ENCODE results near the gene GCN1. TPM values are rescaled to one million over a fixed set of nuclear protein-coding genes. Genes with fewer than 3 reads are reported as not detected.
A peak's percentile ranks its signal among the peaks of the same experiment; 100 is the strongest.

The GCN1 gene
- total and polyA plus RNA-seq, 4 donors: 6.4 to 89.8 (median 48.6) TPM

- Histone ChIP-seq H3K4me1 (ENCODE audit: control insufficient read depth in 1 of 2, insufficient read depth in 2 of 2, low read length in 2 of 2) (no peaks in the 10 kb centered on the region), H3K4me3 (ENCODE audit: low read length in 2 of 2) (no peak overlapping the region), H3K27ac (ENCODE audit: low read depth in 1 of 2, low read length in 2 of 2) (peak overlapping the region; percentile 83 to 94), H3K36me3 (ENCODE audit: control insufficient read depth in 1 of 2, insufficient read depth in 2 of 2, low read length in 1 of 2) (no peaks in the 10 kb centered on the region), H3K27me3 (ENCODE audit: control insufficient read depth in 1 of 2, insufficient read depth in 2 of 2, low read length in 1 of 2) (no peaks in the 10 kb centered on the region), H3K9me3 (ENCODE audit: control insufficient read depth, low read length) (no peaks in the 10 kb centered on the region)
- ATAC-seq (ENCODE audit: low FRiP score) (no peak), DNase-seq (peak in 1 of 2 donors; percentile 42)
- intact Hi-C loops (cut with DNase I): no loop called here
- 47 to 49% methylated on average over 6 of the region's 6 CpGs for WGBS, 2 donors
Observed at GRCh38 chr12:120230974-120231315, 36.4 kb upstream of the GCN1 start.

- ATAC-seq (ENCODE audit: low FRiP score): peak; percentile 69
- peak in 1 of 2 donors; percentile 80 for DNase-seq
- Histone ChIP-seq H3K9me3 (ENCODE audit: control insufficient read depth, low read length) (no peaks in the 10 kb centered on the region), H3K4me1 (ENCODE audit: control insufficient read depth in 1 of 2, insufficient read depth in 2 of 2, low read length in 2 of 2) (no peaks in the 10 kb centered on the region), H3K27me3 (ENCODE audit: control insufficient read depth in 1 of 2, insufficient read depth in 2 of 2, low read length in 1 of 2) (no peaks in the 10 kb centered on the region), H3K4me3 (ENCODE audit: low read length in 2 of 2) (no peak overlapping the region), H3K36me3 (ENCODE audit: control insufficient read depth in 1 of 2, insufficient read depth in 2 of 2, low read length in 1 of 2) (no peaks in the 10 kb centered on the region), H3K27ac (ENCODE audit: low read depth in 1 of 2, low read length in 2 of 2) (peak overlapping the region; percentile 83 to 94)
- 11 to 13% methylated on average over 8 to 9 of the region's 9 CpGs for WGBS, 2 donors
- intact Hi-C loops (cut with DNase I): no loop called here
Observed at GRCh38 chr12:120230326-120230973, 35.9 kb upstream of the GCN1 start.

- Histone ChIP-seq H3K36me3 (ENCODE audit: control insufficient read depth in 1 of 2, insufficient read depth in 2 of 2, low read length in 1 of 2) (no peaks in the 10 kb centered on the region), H3K4me1 (ENCODE audit: control insufficient read depth in 1 of 2, insufficient read depth in 2 of 2, low read length in 2 of 2) (no peaks in the 10 kb centered on the region), H3K9me3 (ENCODE audit: control insufficient read depth, low read length) (no peaks in the 10 kb centered on the region), H3K4me3 (ENCODE audit: low read length in 2 of 2) (no peak overlapping the region), H3K27ac (ENCODE audit: low read depth in 1 of 2, low read length in 2 of 2) (peak overlapping the region; percentile 16 to 90), H3K27me3 (ENCODE audit: control insufficient read depth in 1 of 2, insufficient read depth in 2 of 2, low read length in 1 of 2) (no peaks in the 10 kb centered on the region)
- intact Hi-C loops (cut with DNase I): no loop called here
- ATAC-seq (ENCODE audit: low FRiP score) (no peak), DNase-seq (peak in 1 of 2 donors; percentile 49)
- WGBS, 2 donors: 45 to 53% methylated on average over 11 to 12 of the region's 12 CpGs
Observed at GRCh38 chr12:120229487-120230325, 35.2 kb upstream of the GCN1 start.

- intact Hi-C loops (cut with DNase I): no loop called here
- DNase-seq (peak in 1 of 2 donors; percentile 63), ATAC-seq (ENCODE audit: low FRiP score) (no peak)
- Histone ChIP-seq H3K36me3 (ENCODE audit: control insufficient read depth in 1 of 2, insufficient read depth in 2 of 2, low read length in 1 of 2) (no peaks in the 10 kb centered on the region), H3K4me3 (ENCODE audit: low read length in 2 of 2) (no peak overlapping the region), H3K4me1 (ENCODE audit: control insufficient read depth in 1 of 2, insufficient read depth in 2 of 2, low read length in 2 of 2) (no peaks in the 10 kb centered on the region), H3K27ac (ENCODE audit: low read depth in 1 of 2, low read length in 2 of 2) (no peak overlapping the region), H3K27me3 (ENCODE audit: control insufficient read depth in 1 of 2, insufficient read depth in 2 of 2, low read length in 1 of 2) (no peaks in the 10 kb centered on the region), H3K9me3 (ENCODE audit: control insufficient read depth, low read length) (no peaks in the 10 kb centered on the region)
- 56 to 59% methylated on average over 7 of the region's 7 CpGs for WGBS, 2 donors
Observed at GRCh38 chr12:120229071-120229486, 34.6 kb upstream of the GCN1 start.

- WGBS, 2 donors: 20 to 21% methylated on average over 23 of the region's 23 CpGs
- no peaks in the 10 kb centered on the region for H3K36me3 ChIP-seq (ENCODE audit: control insufficient read depth in 1 of 2, insufficient read depth in 2 of 2, low read length in 1 of 2)
- no peak overlapping the region for H3K4me3 ChIP-seq (ENCODE audit: low read length in 2 of 2)
- peak; percentile 84 for ATAC-seq (ENCODE audit: low FRiP score)
- peak; percentile 93 to 95 for DNase-seq
- H3K9me3 ChIP-seq (ENCODE audit: control insufficient read depth, low read length): no peaks in the 10 kb centered on the region
- intact Hi-C loops (cut with DNase I): loop anchor here (1.0 kb wide), 1 partner anchor 37 kb away; the partner anchor contains the start of gene PXN (in 2 of the 2)
- H3K27me3 ChIP-seq (ENCODE audit: control insufficient read depth in 1 of 2, insufficient read depth in 2 of 2, low read length in 1 of 2): no peaks in the 10 kb centered on the region
- no peaks in the 10 kb centered on the region for H3K4me1 ChIP-seq (ENCODE audit: control insufficient read depth in 1 of 2, insufficient read depth in 2 of 2, low read length in 2 of 2)
- H3K27ac ChIP-seq (ENCODE audit: low read depth in 1 of 2, low read length in 2 of 2): no peak overlapping the region
Observed at GRCh38 chr12:120228291-120229070, 34.0 kb upstream of the GCN1 start.

- intact Hi-C loops (cut with DNase I): loop anchor here (1.0 kb wide), 1 partner anchor 37 kb away; the partner anchor contains the start of gene PXN (in 2 of the 2)
- H3K4me1 ChIP-seq (ENCODE audit: control insufficient read depth in 1 of 2, insufficient read depth in 2 of 2, low read length in 2 of 2): no peaks in the 10 kb centered on the region
- WGBS, 2 donors: 41 to 55% methylated on average over 3 of the region's 3 CpGs
- no peak for ATAC-seq (ENCODE audit: low FRiP score)
- no peaks in the 10 kb centered on the region for H3K36me3 ChIP-seq (ENCODE audit: control insufficient read depth in 1 of 2, insufficient read depth in 2 of 2, low read length in 1 of 2)
- no peaks in the 10 kb centered on the region for H3K9me3 ChIP-seq (ENCODE audit: control insufficient read depth, low read length)
- H3K4me3 ChIP-seq (ENCODE audit: low read length in 2 of 2): no peak overlapping the region
- H3K27me3 ChIP-seq (ENCODE audit: control insufficient read depth in 1 of 2, insufficient read depth in 2 of 2, low read length in 1 of 2): no peaks in the 10 kb centered on the region
- H3K27ac ChIP-seq (ENCODE audit: low read depth in 1 of 2, low read length in 2 of 2): no peak overlapping the region
- DNase-seq: no peak
Observed at GRCh38 chr12:120228041-120228290, 33.5 kb upstream of the GCN1 start.

- DNase-seq (no peak), ATAC-seq (ENCODE audit: low FRiP score) (no peak)
- 80% methylated on average over 8 of the region's 8 CpGs for WGBS, 2 donors
- Histone ChIP-seq H3K36me3 (ENCODE audit: control insufficient read depth in 1 of 2, insufficient read depth in 2 of 2, low read length in 1 of 2) (peaks cover 0 to 3% of the 10 kb centered on the region in 2 donors), H3K4me3 (ENCODE audit: low read length in 2 of 2) (no peak overlapping the region), H3K4me1 (ENCODE audit: control insufficient read depth in 1 of 2, insufficient read depth in 2 of 2, low read length in 2 of 2) (no peaks in the 10 kb centered on the region), H3K9me3 (ENCODE audit: control insufficient read depth, low read length) (no peaks in the 10 kb centered on the region), H3K27ac (ENCODE audit: low read depth in 1 of 2, low read length in 2 of 2) (no peak overlapping the region), H3K27me3 (ENCODE audit: control insufficient read depth in 1 of 2, insufficient read depth in 2 of 2, low read length in 1 of 2) (no peaks in the 10 kb centered on the region)
- intact Hi-C loops (cut with DNase I): loop anchor here (1.0 kb wide), 1 partner anchor 38 kb away; the partner anchor contains the start of gene PXN (in 2 of the 2)
Observed at GRCh38 chr12:120227233-120228040, 32.9 kb upstream of the GCN1 start.
